K562 (cell line): Measurements from ENCODE around the gene PRDM15.

Source experiments
- CTCF ChIP-seq, 3 experiments: IDR thresholded peaks in 2 of 3; conservative IDR thresholded peaks in 1 of 3; 2 replicates each; pipeline ENCODE4 v1.5.1; 2011 to 2012; ENCODE audit warnings: low read length in 3 of 3, mild to moderate bottlenecking in 3 of 3, control low read depth in 2 of 3, improper control_type of control experiment in 1 of 3, inconsistent platforms in 1 of 3, low read depth in 1 of 3, mixed read lengths in 1 of 3, moderate library complexity in 1 of 3; ENCODE audit not compliant: insufficient read depth in 2 of 3
- EGR1 ChIP-seq: fragments of 450-650 bp; conservative IDR thresholded peaks from 2 replicates; pipeline ENCODE4 v1.6.1; 2017; ENCODE audit warnings: mild to moderate bottlenecking
- JUNB ChIP-seq: fragments of 450-650 bp; formaldehyde crosslinking; conservative IDR thresholded peaks from 2 replicates; pipeline ENCODE4 v1.4.0; 2020; ENCODE audit warnings: mild to moderate bottlenecking
- RBM39 ChIP-seq: fragments of 200-400 bp; formaldehyde crosslinking; optimal IDR thresholded peaks from 2 replicates; pipeline ENCODE3; 2018; ENCODE audit warnings: low read depth, low read length
- SMARCA4 ChIP-seq: fragments of 450-650 bp; IDR thresholded peaks from 2 replicates; pipeline ENCODE4 v1.6.1; 2016
- TAF1 ChIP-seq: IDR thresholded peaks from 2 replicates; pipeline ENCODE4 v1.6.1; 2011; ENCODE audit warnings: mild to moderate bottlenecking, low read length, moderate library complexity; ENCODE audit not compliant: insufficient read depth, control insufficient read depth, severe bottlenecking; ENCODE audit errors: extremely low read depth
- TGIF2 ChIP-seq: sonication (generic); formaldehyde crosslinking; IDR thresholded peaks from 2 replicates; pipeline ENCODE4 v1.8.1; 2022; ENCODE audit warnings: mild to moderate bottlenecking, missing genetic modification reagents, moderate library complexity
- TSHZ1 ChIP-seq: fragments of 250-450 bp; sonication (Bioruptor Pico); IDR thresholded peaks from 2 replicates; pipeline ENCODE4 v1.4.0; 2020; ENCODE audit warnings: mild to moderate bottlenecking, moderate library complexity
- ZBTB17 ChIP-seq: fragments of 450-650 bp; formaldehyde crosslinking; IDR thresholded peaks from 2 replicates; pipeline ENCODE4 v1.4.0; 2020; ENCODE audit warnings: mild to moderate bottlenecking
- ZNF592 ChIP-seq: fragments of 450-650 bp; IDR thresholded peaks from 2 replicates; pipeline ENCODE4 v1.6.1; 2017; ENCODE audit warnings: antibody characterized with exemption, mild to moderate bottlenecking

- TF ChIP-seq TSHZ1 (CRISPR knock-in tag) (no peak), ZBTB17 (CRISPR knock-in tag) (no peak), JUNB (CRISPR knock-in tag) (no peak), SMARCA4 (no peak), TAF1 (no peak), CTCF (IDR thresholded peaks at IDR 0.05 in 2 of 3, conservative IDR thresholded peaks at IDR 0.05 in 1 of 3; ENCODE audit: insufficient read depth in 2 of 3, low read depth in 1 of 3, low read length in 3 of 3) (no peak), EGR1 (no peak), TGIF2 (CRISPR knock-in tag) (no peak), RBM39 (no peak), ZNF592 (no peak)
These were observed 57.2 kb downstream of the PRDM15 start for GRCh38 chr21:41821756-41822431.
